ENCODE measurements around the gene FBXW11. TPM values are rescaled to one million over a fixed set of nuclear protein-coding genes. Genes with fewer than 3 reads are reported as not detected.

FBXW11 gene
- total RNA-seq, 1 experiment from 2014 or later, result 52.2 TPM

DNA sequence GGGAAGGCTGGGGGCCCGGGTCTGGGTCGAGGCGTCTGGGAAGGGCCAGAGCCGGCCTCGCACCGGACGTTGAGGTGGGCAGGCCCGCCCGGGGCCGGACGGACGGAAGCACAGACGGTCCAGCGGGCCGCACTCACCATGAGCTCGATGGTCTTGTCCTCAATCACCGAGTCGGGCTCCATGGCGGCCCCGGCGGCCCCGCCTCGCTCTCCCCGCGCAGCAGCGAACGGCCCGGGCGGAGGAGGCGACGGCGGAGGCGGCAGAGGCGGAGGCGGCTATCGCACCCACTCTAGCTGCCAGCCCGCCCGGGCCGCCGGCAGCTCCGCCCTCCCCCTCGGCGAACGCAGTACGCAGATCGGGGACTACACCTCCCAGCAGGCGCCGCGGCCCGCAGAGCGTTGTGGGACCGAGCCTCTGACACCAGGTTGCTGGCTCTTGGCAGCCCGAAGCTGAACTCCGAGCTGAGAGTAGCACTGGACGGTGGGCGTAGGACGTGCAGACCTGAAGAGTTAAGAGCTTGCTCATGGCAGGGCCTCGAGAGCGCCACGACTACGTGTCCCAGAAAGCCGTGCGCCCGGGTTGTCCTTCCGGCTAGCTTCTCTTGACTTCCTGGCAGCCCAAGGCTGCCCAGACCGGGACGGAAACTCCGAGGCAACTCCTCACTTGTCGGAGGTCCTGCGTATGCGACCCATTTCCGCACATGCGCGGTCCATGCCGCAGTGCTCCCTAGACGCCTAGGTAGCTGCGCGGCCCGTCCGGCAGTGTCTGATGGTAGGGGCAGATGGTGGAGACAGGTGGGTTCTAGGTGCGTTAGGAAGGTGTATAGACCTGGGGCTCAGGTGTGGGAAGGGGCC is at the start of gene FBXW11 (continued):
- TF ChIP-seq, protein P1, sequence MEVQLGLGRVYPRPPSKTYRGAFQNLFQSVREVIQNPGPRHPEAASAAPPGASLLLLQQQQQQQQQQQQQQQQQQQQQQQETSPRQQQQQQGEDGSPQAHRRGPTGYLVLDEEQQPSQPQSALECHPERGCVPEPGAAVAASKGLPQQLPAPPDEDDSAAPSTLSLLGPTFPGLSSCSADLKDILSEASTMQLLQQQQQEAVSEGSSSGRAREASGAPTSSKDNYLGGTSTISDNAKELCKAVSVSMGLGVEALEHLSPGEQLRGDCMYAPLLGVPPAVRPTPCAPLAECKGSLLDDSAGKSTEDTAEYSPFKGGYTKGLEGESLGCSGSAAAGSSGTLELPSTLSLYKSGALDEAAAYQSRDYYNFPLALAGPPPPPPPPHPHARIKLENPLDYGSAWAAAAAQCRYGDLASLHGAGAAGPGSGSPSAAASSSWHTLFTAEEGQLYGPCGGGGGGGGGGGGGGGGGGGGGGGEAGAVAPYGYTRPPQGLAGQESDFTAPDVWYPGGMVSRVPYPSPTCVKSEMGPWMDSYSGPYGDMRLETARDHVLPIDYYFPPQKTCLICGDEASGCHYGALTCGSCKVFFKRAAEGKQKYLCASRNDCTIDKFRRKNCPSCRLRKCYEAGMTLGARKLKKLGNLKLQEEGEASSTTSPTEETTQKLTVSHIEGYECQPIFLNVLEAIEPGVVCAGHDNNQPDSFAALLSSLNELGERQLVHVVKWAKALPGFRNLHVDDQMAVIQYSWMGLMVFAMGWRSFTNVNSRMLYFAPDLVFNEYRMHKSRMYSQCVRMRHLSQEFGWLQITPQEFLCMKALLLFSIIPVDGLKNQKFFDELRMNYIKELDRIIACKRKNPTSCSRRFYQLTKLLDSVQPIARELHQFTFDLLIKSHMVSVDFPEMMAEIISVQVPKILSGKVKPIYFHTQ (CRISPR knock-in tag; IDR thresholded peaks at IDR 0.05), result no peak
- TF ChIP-seq, protein P2, sequence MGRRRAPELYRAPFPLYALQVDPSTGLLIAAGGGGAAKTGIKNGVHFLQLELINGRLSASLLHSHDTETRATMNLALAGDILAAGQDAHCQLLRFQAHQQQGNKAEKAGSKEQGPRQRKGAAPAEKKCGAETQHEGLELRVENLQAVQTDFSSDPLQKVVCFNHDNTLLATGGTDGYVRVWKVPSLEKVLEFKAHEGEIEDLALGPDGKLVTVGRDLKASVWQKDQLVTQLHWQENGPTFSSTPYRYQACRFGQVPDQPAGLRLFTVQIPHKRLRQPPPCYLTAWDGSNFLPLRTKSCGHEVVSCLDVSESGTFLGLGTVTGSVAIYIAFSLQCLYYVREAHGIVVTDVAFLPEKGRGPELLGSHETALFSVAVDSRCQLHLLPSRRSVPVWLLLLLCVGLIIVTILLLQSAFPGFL (CRISPR knock-in tag; IDR thresholded peaks at IDR 0.05; ENCODE audit: borderline replicate concordance), result no peak
- no peak for TF ChIP-seq ELF4 (CRISPR knock-in tag; IDR thresholded peaks at IDR 0.05; ENCODE audit: low read depth)
- TF ChIP-seq ZNF416 (CRISPR knock-in tag; IDR thresholded peaks at IDR 0.05), result no peak
- no peak for TF ChIP-seq CTCF (IDR thresholded peaks at IDR 0.05)
- TF ChIP-seq ZNF423 (CRISPR knock-in tag; IDR thresholded peaks at IDR 0.05), result no peak
- no peak for TF ChIP-seq MXD4 (CRISPR knock-in tag; IDR thresholded peaks at IDR 0.05; ENCODE audit: borderline replicate concordance)
- TF ChIP-seq, protein P3, sequence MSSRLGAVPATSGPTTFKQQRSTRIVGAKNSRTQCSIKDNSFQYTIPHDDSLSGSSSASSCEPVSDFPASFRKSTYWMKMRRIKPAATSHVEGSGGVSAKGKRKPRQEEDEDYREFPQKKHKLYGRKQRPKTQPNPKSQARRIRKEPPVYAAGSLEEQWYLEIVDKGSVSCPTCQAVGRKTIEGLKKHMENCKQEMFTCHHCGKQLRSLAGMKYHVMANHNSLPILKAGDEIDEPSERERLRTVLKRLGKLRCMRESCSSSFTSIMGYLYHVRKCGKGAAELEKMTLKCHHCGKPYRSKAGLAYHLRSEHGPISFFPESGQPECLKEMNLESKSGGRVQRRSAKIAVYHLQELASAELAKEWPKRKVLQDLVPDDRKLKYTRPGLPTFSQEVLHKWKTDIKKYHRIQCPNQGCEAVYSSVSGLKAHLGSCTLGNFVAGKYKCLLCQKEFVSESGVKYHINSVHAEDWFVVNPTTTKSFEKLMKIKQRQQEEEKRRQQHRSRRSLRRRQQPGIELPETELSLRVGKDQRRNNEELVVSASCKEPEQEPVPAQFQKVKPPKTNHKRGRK (CRISPR knock-in tag; IDR thresholded peaks at IDR 0.05; ENCODE audit: borderline replicate concordance), result no peak
- TF ChIP-seq, protein P4, sequence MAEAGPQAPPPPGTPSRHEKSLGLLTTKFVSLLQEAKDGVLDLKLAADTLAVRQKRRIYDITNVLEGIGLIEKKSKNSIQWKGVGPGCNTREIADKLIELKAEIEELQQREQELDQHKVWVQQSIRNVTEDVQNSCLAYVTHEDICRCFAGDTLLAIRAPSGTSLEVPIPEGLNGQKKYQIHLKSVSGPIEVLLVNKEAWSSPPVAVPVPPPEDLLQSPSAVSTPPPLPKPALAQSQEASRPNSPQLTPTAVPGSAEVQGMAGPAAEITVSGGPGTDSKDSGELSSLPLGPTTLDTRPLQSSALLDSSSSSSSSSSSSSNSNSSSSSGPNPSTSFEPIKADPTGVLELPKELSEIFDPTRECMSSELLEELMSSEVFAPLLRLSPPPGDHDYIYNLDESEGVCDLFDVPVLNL (CRISPR knock-in tag; IDR thresholded peaks at IDR 0.05; ENCODE audit: borderline replicate concordance, low read depth), result peak; percentile 81; the same call in 1 of the 2 replicates
- 0 out of 2 replicates have a peak, but pooled peaks have one; percentile 40 for TF ChIP-seq ESRRA (CRISPR knock-in tag; IDR thresholded peaks at IDR 0.05; ENCODE audit: borderline replicate concordance)
- TF ChIP-seq, protein P5, sequence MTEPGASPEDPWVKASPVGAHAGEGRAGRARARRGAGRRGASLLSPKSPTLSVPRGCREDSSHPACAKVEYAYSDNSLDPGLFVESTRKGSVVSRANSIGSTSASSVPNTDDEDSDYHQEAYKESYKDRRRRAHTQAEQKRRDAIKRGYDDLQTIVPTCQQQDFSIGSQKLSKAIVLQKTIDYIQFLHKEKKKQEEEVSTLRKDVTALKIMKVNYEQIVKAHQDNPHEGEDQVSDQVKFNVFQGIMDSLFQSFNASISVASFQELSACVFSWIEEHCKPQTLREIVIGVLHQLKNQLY (CRISPR knock-in tag; IDR thresholded peaks at IDR 0.05), result peak; percentile 56; the same call in 1 of the 2 replicates
- TF ChIP-seq FOXJ3 (CRISPR knock-in tag; IDR thresholded peaks at IDR 0.05; ENCODE audit: borderline replicate concordance), result no peak
- TF ChIP-seq, protein P6, sequence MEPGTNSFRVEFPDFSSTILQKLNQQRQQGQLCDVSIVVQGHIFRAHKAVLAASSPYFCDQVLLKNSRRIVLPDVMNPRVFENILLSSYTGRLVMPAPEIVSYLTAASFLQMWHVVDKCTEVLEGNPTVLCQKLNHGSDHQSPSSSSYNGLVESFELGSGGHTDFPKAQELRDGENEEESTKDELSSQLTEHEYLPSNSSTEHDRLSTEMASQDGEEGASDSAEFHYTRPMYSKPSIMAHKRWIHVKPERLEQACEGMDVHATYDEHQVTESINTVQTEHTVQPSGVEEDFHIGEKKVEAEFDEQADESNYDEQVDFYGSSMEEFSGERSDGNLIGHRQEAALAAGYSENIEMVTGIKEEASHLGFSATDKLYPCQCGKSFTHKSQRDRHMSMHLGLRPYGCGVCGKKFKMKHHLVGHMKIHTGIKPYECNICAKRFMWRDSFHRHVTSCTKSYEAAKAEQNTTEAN (CRISPR knock-in tag; IDR thresholded peaks at IDR 0.05), result peak; percentile 79; the same call in 1 of the 2 replicates
- TF ChIP-seq, protein P7, sequence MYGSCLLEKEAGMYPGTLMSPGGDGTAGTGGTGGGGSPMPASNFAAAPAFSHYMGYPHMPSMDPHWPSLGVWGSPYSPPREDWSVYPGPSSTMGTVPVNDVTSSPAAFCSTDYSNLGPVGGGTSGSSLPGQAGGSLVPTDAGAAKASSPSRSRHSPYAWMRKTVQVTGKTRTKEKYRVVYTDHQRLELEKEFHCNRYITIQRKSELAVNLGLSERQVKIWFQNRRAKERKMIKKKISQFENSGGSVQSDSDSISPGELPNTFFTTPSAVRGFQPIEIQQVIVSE (CRISPR knock-in tag; IDR thresholded peaks at IDR 0.05; ENCODE audit: borderline replicate concordance), result no peak
- TF ChIP-seq PRDM15 (CRISPR knock-in tag; IDR thresholded peaks at IDR 0.05), result no peak
- no peak for TF ChIP-seq IRF2 (CRISPR knock-in tag; IDR thresholded peaks at IDR 0.05; ENCODE audit: borderline replicate concordance, low read depth)
- peak; percentile 81 for TF ChIP-seq SP1 (CRISPR knock-in tag; conservative IDR thresholded peaks at IDR 0.05)
- TF ChIP-seq, protein P8, sequence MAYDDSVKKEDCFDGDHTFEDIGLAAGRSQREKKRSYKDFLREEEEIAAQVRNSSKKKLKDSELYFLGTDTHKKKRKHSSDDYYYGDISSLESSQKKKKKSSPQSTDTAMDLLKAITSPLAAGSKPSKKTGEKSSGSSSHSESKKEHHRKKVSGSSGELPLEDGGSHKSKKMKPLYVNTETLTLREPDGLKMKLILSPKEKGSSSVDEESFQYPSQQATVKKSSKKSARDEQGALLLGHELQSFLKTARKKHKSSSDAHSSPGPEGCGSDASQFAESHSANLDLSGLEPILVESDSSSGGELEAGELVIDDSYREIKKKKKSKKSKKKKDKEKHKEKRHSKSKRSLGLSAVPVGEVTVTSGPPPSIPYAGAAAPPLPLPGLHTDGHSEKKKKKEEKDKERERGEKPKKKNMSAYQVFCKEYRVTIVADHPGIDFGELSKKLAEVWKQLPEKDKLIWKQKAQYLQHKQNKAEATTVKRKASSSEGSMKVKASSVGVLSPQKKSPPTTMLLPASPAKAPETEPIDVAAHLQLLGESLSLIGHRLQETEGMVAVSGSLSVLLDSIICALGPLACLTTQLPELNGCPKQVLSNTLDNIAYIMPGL (CRISPR knock-in tag; IDR thresholded peaks at IDR 0.05), result peak; percentile 77
